ENCODE data around the gene TP53RK. TPM values are rescaled to one million over a fixed set of nuclear protein-coding genes. Genes with fewer than 3 reads are reported as not detected.

The TP53RK gene
- total and polyA plus RNA-seq, 2 of the 13 experiments (the other 11 are each of a cell fraction or from before 2014, with no cell fraction given), result 12.9 to 25.5 TPM

- TF ChIP-seq, protein P1, sequence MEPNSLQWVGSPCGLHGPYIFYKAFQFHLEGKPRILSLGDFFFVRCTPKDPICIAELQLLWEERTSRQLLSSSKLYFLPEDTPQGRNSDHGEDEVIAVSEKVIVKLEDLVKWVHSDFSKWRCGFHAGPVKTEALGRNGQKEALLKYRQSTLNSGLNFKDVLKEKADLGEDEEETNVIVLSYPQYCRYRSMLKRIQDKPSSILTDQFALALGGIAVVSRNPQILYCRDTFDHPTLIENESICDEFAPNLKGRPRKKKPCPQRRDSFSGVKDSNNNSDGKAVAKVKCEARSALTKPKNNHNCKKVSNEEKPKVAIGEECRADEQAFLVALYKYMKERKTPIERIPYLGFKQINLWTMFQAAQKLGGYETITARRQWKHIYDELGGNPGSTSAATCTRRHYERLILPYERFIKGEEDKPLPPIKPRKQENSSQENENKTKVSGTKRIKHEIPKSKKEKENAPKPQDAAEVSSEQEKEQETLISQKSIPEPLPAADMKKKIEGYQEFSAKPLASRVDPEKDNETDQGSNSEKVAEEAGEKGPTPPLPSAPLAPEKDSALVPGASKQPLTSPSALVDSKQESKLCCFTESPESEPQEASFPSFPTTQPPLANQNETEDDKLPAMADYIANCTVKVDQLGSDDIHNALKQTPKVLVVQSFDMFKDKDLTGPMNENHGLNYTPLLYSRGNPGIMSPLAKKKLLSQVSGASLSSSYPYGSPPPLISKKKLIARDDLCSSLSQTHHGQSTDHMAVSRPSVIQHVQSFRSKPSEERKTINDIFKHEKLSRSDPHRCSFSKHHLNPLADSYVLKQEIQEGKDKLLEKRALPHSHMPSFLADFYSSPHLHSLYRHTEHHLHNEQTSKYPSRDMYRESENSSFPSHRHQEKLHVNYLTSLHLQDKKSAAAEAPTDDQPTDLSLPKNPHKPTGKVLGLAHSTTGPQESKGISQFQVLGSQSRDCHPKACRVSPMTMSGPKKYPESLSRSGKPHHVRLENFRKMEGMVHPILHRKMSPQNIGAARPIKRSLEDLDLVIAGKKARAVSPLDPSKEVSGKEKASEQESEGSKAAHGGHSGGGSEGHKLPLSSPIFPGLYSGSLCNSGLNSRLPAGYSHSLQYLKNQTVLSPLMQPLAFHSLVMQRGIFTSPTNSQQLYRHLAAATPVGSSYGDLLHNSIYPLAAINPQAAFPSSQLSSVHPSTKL (CRISPR knock-in tag; IDR thresholded peaks at IDR 0.05), result peak; percentile 15; the same call in 1 of the 2 replicates
- no peak for TF ChIP-seq ZNF20 (CRISPR knock-in tag; IDR thresholded peaks at IDR 0.05)
- TF ChIP-seq ZHX1 (CRISPR knock-in tag; IDR thresholded peaks at IDR 0.05; ENCODE audit: low read depth), result 0 out of 2 replicates have a peak, but pooled peaks have one; percentile 7
- 0 out of 2 replicates have a peak, but pooled peaks have one; percentile 20 for TF ChIP-seq ZNF253 (CRISPR knock-in tag; IDR thresholded peaks at IDR 0.05; ENCODE audit: borderline replicate concordance)
- TF ChIP-seq FOXO1 (CRISPR knock-in tag; IDR thresholded peaks at IDR 0.05), result 0 out of 2 replicates have a peak, but pooled peaks have one; percentile 37
- TF ChIP-seq ZBTB37 (CRISPR knock-in tag; IDR thresholded peaks at IDR 0.05), result no peak
- TF ChIP-seq, protein P2, sequence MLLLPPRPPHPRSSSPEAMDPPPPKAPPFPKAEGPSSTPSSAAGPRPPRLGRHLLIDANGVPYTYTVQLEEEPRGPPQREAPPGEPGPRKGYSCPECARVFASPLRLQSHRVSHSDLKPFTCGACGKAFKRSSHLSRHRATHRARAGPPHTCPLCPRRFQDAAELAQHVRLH (CRISPR knock-in tag; IDR thresholded peaks at IDR 0.05; ENCODE audit: borderline replicate concordance, low read depth), result 0 out of 2 replicates have a peak, but pooled peaks have one; percentile 15
- TF ChIP-seq ARNTL (CRISPR knock-in tag; IDR thresholded peaks at IDR 0.05), result peak; percentile 6; the same call in 1 of the 2 replicates
- peak; percentile 58; the same call in 1 of the 2 replicates for TF ChIP-seq REPIN1 (CRISPR knock-in tag; IDR thresholded peaks at IDR 0.05; ENCODE audit: borderline replicate concordance, low read depth)
- no peak for TF ChIP-seq PCBP2 (optimal IDR thresholded peaks at IDR 0.05; ENCODE audit: low read depth, low read length, poor library complexity, severe bottlenecking)
- peak; percentile 75 for TF ChIP-seq ZNF781 (CRISPR knock-in tag; IDR thresholded peaks at IDR 0.05; ENCODE audit: borderline replicate concordance, not compliant biosample characterization)
- TF ChIP-seq SSRP1 (CRISPR knock-in tag; IDR thresholded peaks at IDR 0.05), result peak; percentile 72
- TF ChIP-seq HMG20B (CRISPR knock-in tag; conservative IDR thresholded peaks at IDR 0.05), result 0 out of 2 replicates have a peak, but pooled peaks have one; percentile 2
- 0 out of 2 replicates have a peak, but pooled peaks have one; percentile 10 for TF ChIP-seq ZNF235 (CRISPR knock-in tag; IDR thresholded peaks at IDR 0.05; ENCODE audit: borderline replicate concordance)
- 0 out of 2 replicates have a peak, but pooled peaks have one; percentile 11 for TF ChIP-seq POGZ (CRISPR knock-in tag; IDR thresholded peaks at IDR 0.05)
- TF ChIP-seq ZNF788 (CRISPR knock-in tag; IDR thresholded peaks at IDR 0.05; ENCODE audit: borderline replicate concordance), result no peak
- TF ChIP-seq ZSCAN25 (CRISPR knock-in tag; IDR thresholded peaks at IDR 0.05), result peak; percentile 49; the same call in 1 of the 2 replicates
- no peak for TF ChIP-seq SAP130 (CRISPR knock-in tag; IDR thresholded peaks at IDR 0.05; ENCODE audit: low read depth)
- TF ChIP-seq ATF7-NPFF (CRISPR knock-in tag; IDR thresholded peaks at IDR 0.05; ENCODE audit: low read depth), result no peak
- TF ChIP-seq ZFP36L2 (CRISPR knock-in tag; IDR thresholded peaks at IDR 0.05), result no peak
- 0 out of 2 replicates have a peak, but pooled peaks have one; percentile 40 for TF ChIP-seq HOXD1 (CRISPR knock-in tag; IDR thresholded peaks at IDR 0.05)
Observed at GRCh38 chr20:46637427-46638133, 51.7 kb downstream of the TP53RK start (continued).

Data from HepG2 (cell line).